ENCODE results near the gene TERC. TPM values are rescaled to one million over a fixed set of nuclear protein-coding genes. Genes with fewer than 3 reads are reported as not detected.

Gene TERC
- total RNA-seq, 1 experiment from 2014 or later, result 47.0 TPM

- no peaks in the 10 kb centered on the region for H4K20me1 ChIP-seq (ENCODE audit: insufficient read depth)
- no peaks in the 10 kb centered on the region for H3K27me3 ChIP-seq (ENCODE audit: insufficient read depth, low read length)
- ATAC-seq (no peak), DNase-seq (ENCODE audit: low read depth, low spot score) (no peak)
- no peaks in the 10 kb centered on the region for H3K4me1 ChIP-seq (ENCODE audit: control insufficient read depth in 1 of 2, insufficient read depth in 2 of 2, low read length in 2 of 2)
- no peaks in the 10 kb centered on the region for H3K9me3 ChIP-seq (ENCODE audit: control insufficient read depth in 1 of 2, insufficient read depth in 1 of 2, low read depth in 1 of 2, low read length in 2 of 2)
- TF ChIP-seq POLR2AphosphoS5 (IDR thresholded peaks at IDR 0.05; ENCODE audit: low read depth, low read length), result no peak
- TF ChIP-seq REST (IDR thresholded peaks at IDR 0.05; ENCODE audit: low read depth), result no peak
- TF ChIP-seq ZNF274 (IDR thresholded peaks at IDR 0.05; ENCODE audit: low read depth, low read length), result no peak
- no peak for TF ChIP-seq RAD21 (IDR thresholded peaks at IDR 0.05; ENCODE audit: low read depth)
- TF ChIP-seq SRF (IDR thresholded peaks at IDR 0.05; ENCODE audit: low read depth), result no peak
- no peak for TF ChIP-seq EZH2phosphoT487 (IDR thresholded peaks at IDR 0.05; ENCODE audit: borderline replicate concordance)
- no peak for TF ChIP-seq ZBTB33 (IDR thresholded peaks at IDR 0.05; ENCODE audit: extremely low read depth, insufficient replicate concordance, low read length)
- TF ChIP-seq EZH2 (IDR thresholded peaks at IDR 0.05), result no peak
- no peak for TF ChIP-seq JUND (IDR thresholded peaks at IDR 0.05)
- TF ChIP-seq EGR1 (IDR thresholded peaks at IDR 0.05; ENCODE audit: low read depth), result no peak
- no peak for TF ChIP-seq POLR2A (IDR thresholded peaks at IDR 0.05; ENCODE audit: borderline replicate concordance, extremely low read depth, insufficient read depth, insufficient read length)
- no peak for TF ChIP-seq SIN3A (IDR thresholded peaks at IDR 0.05; ENCODE audit: low read depth)
- TF ChIP-seq FOSL1 (IDR thresholded peaks at IDR 0.05; ENCODE audit: low read depth), result no peak
- no peak for TF ChIP-seq CEBPB (IDR thresholded peaks at IDR 0.05; ENCODE audit: low read depth)
- no peak for TF ChIP-seq ATF3 (IDR thresholded peaks at IDR 0.05)
- no peak for TF ChIP-seq ZFX (IDR thresholded peaks at IDR 0.05)
- no peak for TF ChIP-seq MAX (IDR thresholded peaks at IDR 0.05)
- TF ChIP-seq YY1 (IDR thresholded peaks at IDR 0.05; ENCODE audit: extremely low read depth, insufficient replicate concordance, low read depth, low read length), result no peak
- no peak for TF ChIP-seq SP1 (IDR thresholded peaks at IDR 0.05; ENCODE audit: low read depth)
- no peak for TF ChIP-seq CBX3 (IDR thresholded peaks at IDR 0.05; ENCODE audit: low read depth)
- no peaks in the 10 kb centered on the region for H3K9me2 ChIP-seq (ENCODE audit: insufficient read depth)
- no peak overlapping the region for H3K4me3 ChIP-seq (replicated peaks in 1 of 2; ENCODE audit: low read depth in 1 of 2, low read length in 2 of 2)
- intact Hi-C loops (cut with micrococcal nuclease), result no loop called here
- no peaks in the 10 kb centered on the region for H3K36me3 ChIP-seq (ENCODE audit: control insufficient read depth in 1 of 2, insufficient read depth in 2 of 2, low read length in 2 of 2)
- BruUV-seq (replicated peaks), result no TSS peak
- no peak overlapping the region for H3K4me2 ChIP-seq (ENCODE audit: low read length)
- H3K79me2 ChIP-seq (ENCODE audit: insufficient read depth, low read length), result no peaks in the 10 kb centered on the region
- no peak overlapping the region for H3K27ac ChIP-seq (ENCODE audit: low read depth, low read length)
- H3K9ac ChIP-seq (ENCODE audit: low read length), result no peak overlapping the region
- no peak overlapping the region for H2AFZ ChIP-seq (ENCODE audit: low read depth, low read length, poor library complexity, severe bottlenecking)
- RAD21 ChIA-PET (ENCODE audit: low non-redundant PET in 1 of 2, low total read pairs in 2 of 2, uncharacterized antibody in 2 of 2, unreplicated experiment in 2 of 2), result no interaction called here
- CTCF ChIA-PET, result no interaction called here
- POLR2A ChIA-PET, result no interaction called here
Measured at GRCh38 chr3:169804681-169805080, 39.8 kb upstream of the TERC start.
